Measurements from ENCODE around the gene DHDH. TPM values are rescaled to one million over a fixed set of nuclear protein-coding genes. Genes with fewer than 3 reads are reported as not detected.

DHDH gene
- total RNA-seq, 1 donor from 2014 or later, result not detected

DNA sequence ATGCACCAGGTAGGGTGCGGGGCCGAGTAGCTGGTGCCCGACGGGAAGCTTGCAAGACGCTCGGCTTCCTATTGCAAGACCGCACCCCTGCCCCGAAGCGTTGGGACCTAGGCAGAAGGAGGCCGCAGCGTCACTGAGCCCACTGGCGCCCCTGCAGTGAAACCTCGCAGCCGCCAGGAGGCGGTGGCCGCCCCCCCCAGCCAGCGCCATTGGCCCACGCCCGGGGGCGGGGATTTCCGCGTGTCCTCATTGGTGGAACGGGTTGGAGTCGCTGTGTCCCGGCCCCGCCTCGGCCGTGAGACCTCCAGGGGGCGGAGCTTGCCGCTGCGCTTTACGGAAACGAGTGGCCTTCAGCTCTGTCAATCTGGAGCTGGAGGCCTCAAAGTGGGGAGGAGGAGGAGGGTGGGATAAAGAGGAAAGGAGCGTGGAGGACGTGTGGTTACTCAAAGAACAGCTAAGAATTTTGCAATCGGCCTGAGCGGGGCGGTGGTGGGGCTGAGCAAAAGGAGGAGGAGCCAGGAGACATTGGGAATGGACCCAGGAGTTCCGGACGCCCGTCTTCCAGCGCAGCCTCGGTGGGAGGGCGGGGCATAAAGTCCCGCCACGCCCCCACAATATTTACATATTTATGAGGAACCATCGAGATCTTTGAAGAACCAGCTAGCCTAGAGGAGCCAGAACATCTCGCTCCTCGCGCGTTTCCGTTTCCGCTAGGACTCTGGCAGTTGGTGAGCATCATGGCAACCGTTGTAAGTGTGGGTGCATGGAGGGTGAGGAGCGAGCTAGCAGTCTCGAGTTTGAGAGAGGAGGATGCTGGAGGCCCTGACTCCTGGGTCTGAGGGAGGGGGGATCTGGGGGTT is 59.9 kb downstream of the DHDH start, which contains the start of the genes GYS1 and RUVBL2:
Gene GYS1, minus strand, starts transcription at position 135 of the 860 bp plus-strand sequence. CDS start 197 bp downstream, outside the sequence.
Gene RUVBL2, plus strand, starts transcription at position 713 of the 860 bp plus-strand sequence. Its CDS starts 25 bp downstream, at position 738.
- CTCF ChIA-PET, result interaction anchor here (0.6 to 2.6 kb wide), 17 partner anchors 10 to 876 kb away, joined by 3 to 18 read pairs (median 3); partner anchors contain the start of gene CGB7
- intact Hi-C loops (cut with micrococcal nuclease), result loop anchor here (1.0 to 10.0 kb wide), 11 partner anchors 17 to 881 kb away; partner anchors contain the start of genes AKT1S1, BAX, C19orf73 and CA11

DNA sequence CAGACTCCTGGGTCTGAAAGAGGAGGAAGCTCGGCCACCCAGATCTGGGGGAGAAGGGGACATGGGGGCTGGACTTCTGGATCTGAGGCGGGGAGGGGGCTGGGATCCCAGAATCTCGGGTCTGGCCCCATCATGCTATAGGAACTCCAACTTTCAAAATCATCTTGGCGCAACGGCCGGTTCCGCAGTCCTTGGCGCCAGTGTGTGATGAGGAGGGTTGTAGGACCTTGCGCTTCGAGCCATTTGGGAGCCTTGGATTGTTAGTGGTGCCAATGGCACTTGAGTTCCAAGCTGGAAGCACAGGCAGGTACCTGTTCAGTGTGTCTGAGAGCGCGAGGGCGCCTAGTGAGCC is 60.5 kb downstream of the DHDH start:
- H3K9me3 Mint-ChIP-seq, result no peaks in the 10 kb centered on the region
- POLR2A ChIA-PET, result interaction anchor here (0.5 to 3.6 kb wide), 35 partner anchors 11 to 738 kb away, joined by 3 to 51 read pairs (median 5); partner anchors contain the start of genes ALDH16A1, CARD8, CD37 and FTL
- peaks cover 15% of the 10 kb centered on the region for H3K36me3 Mint-ChIP-seq (ENCODE audit: low read depth)
- CTCF ChIA-PET, result interaction anchor here (0.7 to 1.5 kb wide), 10 partner anchors 10 to 875 kb away, joined by 3 to 10 read pairs (median 4); no protein-coding TSS in a partner anchor
- TF ChIP-seq, protein P1, sequence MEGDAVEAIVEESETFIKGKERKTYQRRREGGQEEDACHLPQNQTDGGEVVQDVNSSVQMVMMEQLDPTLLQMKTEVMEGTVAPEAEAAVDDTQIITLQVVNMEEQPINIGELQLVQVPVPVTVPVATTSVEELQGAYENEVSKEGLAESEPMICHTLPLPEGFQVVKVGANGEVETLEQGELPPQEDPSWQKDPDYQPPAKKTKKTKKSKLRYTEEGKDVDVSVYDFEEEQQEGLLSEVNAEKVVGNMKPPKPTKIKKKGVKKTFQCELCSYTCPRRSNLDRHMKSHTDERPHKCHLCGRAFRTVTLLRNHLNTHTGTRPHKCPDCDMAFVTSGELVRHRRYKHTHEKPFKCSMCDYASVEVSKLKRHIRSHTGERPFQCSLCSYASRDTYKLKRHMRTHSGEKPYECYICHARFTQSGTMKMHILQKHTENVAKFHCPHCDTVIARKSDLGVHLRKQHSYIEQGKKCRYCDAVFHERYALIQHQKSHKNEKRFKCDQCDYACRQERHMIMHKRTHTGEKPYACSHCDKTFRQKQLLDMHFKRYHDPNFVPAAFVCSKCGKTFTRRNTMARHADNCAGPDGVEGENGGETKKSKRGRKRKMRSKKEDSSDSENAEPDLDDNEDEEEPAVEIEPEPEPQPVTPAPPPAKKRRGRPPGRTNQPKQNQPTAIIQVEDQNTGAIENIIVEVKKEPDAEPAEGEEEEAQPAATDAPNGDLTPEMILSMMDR (IDR thresholded peaks at IDR 0.05), result no peak
- H3K4me3 Mint-ChIP-seq, result peak overlapping the region; percentile 97
- intact Hi-C loops (cut with micrococcal nuclease), result loop anchor here (10.0 kb wide), 3 partner anchors 121 to 881 kb away; partner anchors contain the start of genes AKT1S1, C19orf73, LIN7B and PPFIA3
- H3K4me1 Mint-ChIP-seq, result peaks cover 33% of the 10 kb centered on the region
- H3K27me3 Mint-ChIP-seq, result no peaks in the 10 kb centered on the region
- DNase-seq (no peak), ATAC-seq (ENCODE audit: low read depth) (no peak)
- peak overlapping the region; percentile 97 for H3K27ac Mint-ChIP-seq

More for the DNA sequence above, 59.9 kb downstream of the DHDH start, which contains the start of the genes GYS1 and RUVBL2:
- peak; percentile 92 for ATAC-seq (ENCODE audit: low read depth)
- TF ChIP-seq, protein P1 (IDR thresholded peaks at IDR 0.05), result peak; percentile 94
- POLR2A ChIA-PET, result interaction anchor here (0.5 to 3.6 kb wide), 48 partner anchors 10 to 850 kb away, joined by 3 to 51 read pairs (median 4); partner anchors contain the start of genes ALDH16A1, BAX, BCAT2 and CARD8
- Mint-ChIP-seq H3K4me3 (peak within 1 kb of the TSS; percentile 97), H3K36me3 (ENCODE audit: low read depth) (peaks cover 21% of the 10 kb centered on the region), H3K27me3 (no peaks in the 10 kb centered on the region), H3K9me3 (no peaks in the 10 kb centered on the region), H3K4me1 (peaks cover 33% of the 10 kb centered on the region), H3K27ac (peak within 1 kb of the TSS; percentile 97)
- DNase-seq, result peak; percentile 96

Other genes with a start within 250 kb of the DHDH start
- gene FUT2, start 237.7 kb upstream of the DHDH start, total RNA-seq, result not detected in 2 replicates
- gene MAMSTR, start 214.0 kb upstream of the DHDH start, total RNA-seq, result 0.37 and 0.78 TPM in 2 replicates
- gene RASIP1, start 193.1 kb upstream of the DHDH start, total RNA-seq, result 0.07 and 0.12 TPM in 2 replicates
- gene IZUMO1, start 186.8 kb upstream of the DHDH start, total RNA-seq, result not detected in 2 replicates
- not detected in 2 replicates for gene FUT1, start 181.1 kb upstream of the DHDH start, total RNA-seq
- not detected in 2 replicates for gene FGF21, start 178.2 kb upstream of the DHDH start, total RNA-seq
- 44.0 and 47.8 TPM in 2 replicates for gene BCAT2, start 122.7 kb upstream of the DHDH start, total RNA-seq
- 2.6 and 2.8 TPM in 2 replicates for gene HSD17B14, start 97.2 kb upstream of the DHDH start, total RNA-seq
- 5.7 and 6.4 TPM in 2 replicates for gene PLEKHA4, start 65.1 kb upstream of the DHDH start, total RNA-seq
- 115 and 123 TPM in 2 replicates for gene PPP1R15A, start 61.3 kb upstream of the DHDH start, total RNA-seq
- gene TULP2, start 35.0 kb upstream of the DHDH start, total RNA-seq, result not detected in 2 replicates
- 116 and 126 TPM in 2 replicates for gene NUCB1, start 33.4 kb upstream of the DHDH start, total RNA-seq
- gene BAX, start 21.2 kb downstream of the DHDH start, total RNA-seq, result 111 and 129 TPM in 2 replicates
- gene FTL, start 31.6 kb downstream of the DHDH start, total RNA-seq, result 888 and 935 TPM in 2 replicates
- 50.7 and 52.7 TPM in 2 replicates for gene GYS1, start 59.6 kb downstream of the DHDH start, total RNA-seq
- 75.6 and 79.4 TPM in 2 replicates for gene RUVBL2, start 60.2 kb downstream of the DHDH start, total RNA-seq
- gene LHB, start 83.4 kb downstream of the DHDH start, total RNA-seq, result not detected in 2 replicates
- not detected in 2 replicates for gene CGB3, start 90.6 kb downstream of the DHDH start, total RNA-seq
- gene CGB2, start 98.2 kb downstream of the DHDH start, total RNA-seq, result not detected in 2 replicates
- not detected in 2 replicates for gene CGB1, start 103.2 kb downstream of the DHDH start, total RNA-seq
- not detected in 2 replicates for gene CGB5, start 110.1 kb downstream of the DHDH start, total RNA-seq
- not detected in 2 replicates for gene CGB8, start 115.4 kb downstream of the DHDH start, total RNA-seq
- gene CGB7, start 124.0 kb downstream of the DHDH start, total RNA-seq, result not detected in 2 replicates
- not detected in 2 replicates for gene NTF4, start 131.1 kb downstream of the DHDH start, total RNA-seq
- not detected in 2 replicates for gene KCNA7, start 139.0 kb downstream of the DHDH start, total RNA-seq
- 268 and 298 TPM in 2 replicates for gene SNRNP70, start 151.8 kb downstream of the DHDH start, total RNA-seq
- gene LIN7B, start 180.7 kb downstream of the DHDH start, total RNA-seq, result 3.6 and 4.4 TPM in 2 replicates
- 0.98 and 1.0 TPM in 2 replicates for gene C19orf73, start 185.4 kb downstream of the DHDH start, total RNA-seq
- gene PPFIA3, start 185.8 kb downstream of the DHDH start, total RNA-seq, result 1.2 and 3.6 TPM in 2 replicates
- gene HRC, start 221.7 kb downstream of the DHDH start, total RNA-seq, result not detected in 2 replicates
- not detected in 2 replicates for gene TRPM4, start 224.1 kb downstream of the DHDH start, total RNA-seq

All from activated B cell treated with CpG ODN at 0.5 μM for 24 hours (primary cell).